A549 (cell line): ENCODE measurements around the gene COX19. TPM values are rescaled to one million over a fixed set of nuclear protein-coding genes. Genes with fewer than 3 reads are reported as not detected.

Experiments
- ATAC-seq, 2 experiments: fragments of 200-7000 bp in 1 of 2; fragments of >200 bp in 1 of 2; cut with Nextera tagmentation in 1 of 2; cut with Tn5 transposase in 1 of 2; 3 replicates each; pipeline versions ENCODE4 v1.8.0 to v1.9.1; 2018 to 2020; ENCODE audit warnings: mild to moderate bottlenecking in 1 of 2, moderate library complexity in 1 of 2
- CTCF ChIA-PET: fragments of 300-600 bp; sonication (Branson Sonifier 250); formaldehyde crosslinking; extraction: SDS; loops from one replicate; lab custom pipeline; 2021; ENCODE audit warnings: antibody characterized with exemption, inconsistent platforms; lab: Yijun Ruan, JAX
- POLR2A ChIA-PET: fragments of 350-600 bp; formaldehyde crosslinking; extraction: SDS; loops from one replicate; lab custom pipeline; 2021; ENCODE audit warnings: antibody characterized with exemption, inconsistent platforms; lab: Yijun Ruan, JAX
- DNase-seq, 2 experiments: peaks; one replicate each; pipeline versions ENCODE4 v3.0.0 to v3.0.0-alpha.2; 2011 to 2016; ENCODE audit warnings: low read depth in 1 of 2, low spot score in 1 of 2
- FAIRE-seq: peaks from 2 replicates; lab custom pipeline; 2011; peaks lifted over from hg19 to GRCh38; lab: Jason Lieb, UNC
- H3K27ac ChIP-seq, 2 experiments: fragments of >200 bp; sonication (Bioruptor Twin); formaldehyde crosslinking; 3 replicates each; pipeline ENCODE4 v1.5.1; 2016 to 2017
- H3K4me1 ChIP-seq: fragments of >200 bp; sonication (Bioruptor Twin); formaldehyde crosslinking; 3 replicates; pipeline ENCODE4 v1.6.1; 2016
- H3K4me2 ChIP-seq: fragments of >200 bp; sonication (Bioruptor Twin); formaldehyde crosslinking; 3 replicates; pipeline ENCODE4 v1.6.1; 2016
- H3K4me3 ChIP-seq: fragments of >200 bp; sonication (Bioruptor Twin); formaldehyde crosslinking; 3 replicates; pipeline ENCODE4 v1.5.1; 2016
- H3K9me3 ChIP-seq: fragments of >200 bp; sonication (Bioruptor Twin); formaldehyde crosslinking; 3 replicates; pipeline ENCODE4 v1.6.1; 2016
- BCL3 ChIP-seq: fragments of >200 bp; sonication (Bioruptor Twin); formaldehyde crosslinking; IDR thresholded peaks from 3 replicates; pipeline ENCODE4 v1.6.1; 2016
- CBX8 ChIP-seq: fragments of 200-600 bp; sonication (generic); IDR thresholded peaks from 2 replicates; pipeline ENCODE4 v1.6.1; 2016
- CTCF ChIP-seq: fragments of >200 bp; sonication (Bioruptor Twin); formaldehyde crosslinking; IDR thresholded peaks from 3 replicates; pipeline ENCODE4 v1.5.1; 2016
- EHF ChIP-seq: fragments of 250-450 bp; sonication (Bioruptor Pico); IDR thresholded peaks from 2 replicates; pipeline ENCODE4 v1.5.0; 2020; ENCODE audit warnings: mild to moderate bottlenecking
- EHMT2 ChIP-seq: fragments of 200-600 bp; sonication (generic); IDR thresholded peaks from 2 replicates; pipeline ENCODE4 v1.6.1; 2016; ENCODE audit warnings: antibody characterized with exemption, low read depth, mild to moderate bottlenecking, moderate library complexity
- ELK1 ChIP-seq: fragments of 150-350 bp; IDR thresholded peaks from 2 replicates; pipeline ENCODE4 v1.6.1; 2014; ENCODE audit warnings: low read depth, mild to moderate bottlenecking, low read length
- GATA3 ChIP-seq: IDR thresholded peaks from 2 replicates; pipeline ENCODE4 v1.6.1; 2012; ENCODE audit warnings: borderline replicate concordance
- HDAC2 ChIP-seq: fragments of 200-600 bp; sonication (generic); IDR thresholded peaks from 2 replicates; pipeline ENCODE4 v1.6.1; 2016
- HES2 ChIP-seq: fragments of >200 bp; sonication (Bioruptor Twin); formaldehyde crosslinking; IDR thresholded peaks from 2 replicates; pipeline ENCODE4 v1.6.1; 2016
- HEYL ChIP-seq: fragments of 250-450 bp; sonication (Bioruptor Pico); IDR thresholded peaks from 2 replicates; pipeline ENCODE4 v1.8.0; 2021; ENCODE audit warnings: mild to moderate bottlenecking, moderate library complexity
- HOXA7 ChIP-seq: fragments of 250-450 bp; sonication (Bioruptor Pico); IDR thresholded peaks from 2 replicates; pipeline ENCODE4 v1.5.0; 2020; ENCODE audit warnings: mild to moderate bottlenecking, moderate library complexity
- HOXB13 ChIP-seq: fragments of 250-450 bp; sonication (Bioruptor Pico); IDR thresholded peaks from 2 replicates; pipeline ENCODE4 v1.5.0; 2020; ENCODE audit warnings: low read depth, mild to moderate bottlenecking, moderate library complexity
- KDM1A ChIP-seq: fragments of 200-600 bp; sonication (generic); IDR thresholded peaks from 2 replicates; pipeline ENCODE4 v1.6.1; 2016; ENCODE audit warnings: low read depth, mild to moderate bottlenecking
- KDM5A ChIP-seq: fragments of 200-600 bp; sonication (generic); IDR thresholded peaks from 2 replicates; pipeline ENCODE4 v1.6.1; 2016; ENCODE audit warnings: antibody characterized with exemption, mild to moderate bottlenecking
- MAX ChIP-seq: IDR thresholded peaks from 2 replicates; pipeline ENCODE4 v1.6.1; 2012
- MAZ ChIP-seq: fragments of 150-350 bp; IDR thresholded peaks from 2 replicates; pipeline ENCODE4 v1.6.1; 2014; ENCODE audit warnings: antibody characterized with exemption, low read depth, low read length, borderline replicate concordance
- NPAS2 ChIP-seq: fragments of 250-450 bp; sonication (Bioruptor Pico); IDR thresholded peaks from 2 replicates; pipeline ENCODE4 v1.8.0; 2022; ENCODE audit warnings: mild to moderate bottlenecking, moderate library complexity, borderline replicate concordance
- POLR2A ChIP-seq: IDR thresholded peaks from 2 replicates; pipeline ENCODE4 v1.6.1; 2012; ENCODE audit warnings: mild to moderate bottlenecking, low read length
- POLR2AphosphoS2 ChIP-seq: conservative IDR thresholded peaks from 2 replicates; pipeline ENCODE4 v1.6.1; 2012; ENCODE audit warnings: low read length, improper control_type of control experiment, inconsistent platforms
- RCOR1 ChIP-seq: fragments of 150-350 bp; IDR thresholded peaks from 2 replicates; pipeline ENCODE4 v1.6.1; 2014; ENCODE audit warnings: antibody characterized with exemption, low read length, low read depth
- RNF2 ChIP-seq: fragments of 200-600 bp; sonication (generic); IDR thresholded peaks from 2 replicates; pipeline ENCODE4 v1.6.1; 2016; ENCODE audit warnings: low read depth, mild to moderate bottlenecking, antibody characterized with exemption, moderate library complexity, borderline replicate concordance
- SMC3 ChIP-seq: fragments of >200 bp; sonication (Bioruptor Twin); formaldehyde crosslinking; IDR thresholded peaks from 3 replicates; pipeline ENCODE4 v1.6.1; 2018; ENCODE audit warnings: inconsistent platforms
- SREBF2 ChIP-seq: fragments of 450-650 bp; IDR thresholded peaks from 2 replicates; pipeline ENCODE4 v1.6.1; 2014; ENCODE audit warnings: mild to moderate bottlenecking, moderate library complexity
- ZNF302 ChIP-seq: fragments of 250-450 bp; sonication (Bioruptor Pico); IDR thresholded peaks from 2 replicates; pipeline ENCODE4 v1.9.0; 2021; ENCODE audit warnings: inconsistent platforms, mild to moderate bottlenecking, moderate library complexity
- WGBS: methylation state at CpG from one replicate; pipeline ENCODE4 v1.1.6; 2017; ENCODE audit errors: missing lambda C conversion rate; 5-methylcytosine and 5-hydroxymethylcytosine counted together
- polyA plus RNA-seq, 4 experiments: library from polyadenylated mRNA; depleted of rRNA in 3 of 4; stranded (reverse); fragments of >200 nt; fragmentation: RNase III in 1 of 4; extraction: RNeasy Plus Mini Kit Qiagen cat#74134 plus additional on column Dnase treatment in 1 of 4; gene quantifications; 2 replicates in 3 of 4; 3 replicates in 1 of 4; pipeline ENCODE4 v1.2.3, GENCODE V29; 2011 to 2017

Gene COX19
- polyA plus RNA-seq, 2 of the 4 experiments (the other 2 are of a cell fraction): 6.2 to 7.6 TPM

GRCh38 chr7:995571-995970 is 20.2 kb upstream of the COX19 start:
- H3K4me1 ChIP-seq: peaks cover 10% of the 10 kb centered on the region
- no peak for DNase-seq
- ChIA-PET CTCF (interaction anchor here (1.0 to 11.3 kb wide), 12 partner anchors 9 to 181 kb away, joined by 3 to 487 read pairs (median 37); partner anchors contain the start of genes COX19, GPER1 and GPR146), POLR2A (no interaction called here)
- ATAC-seq: no peak
- WGBS: 92% methylated on average over 10 of the region's 14 CpGs
- FAIRE-seq: no peak
- no peak for TF ChIP-seq KDM1A
- TF ChIP-seq MAZ: no peak
- TF ChIP-seq KDM5A: no peak
- TF ChIP-seq MAX: no peak
- TF ChIP-seq SMC3: no peak
- no peak for TF ChIP-seq EHMT2
- TF ChIP-seq ELK1: no peak
- TF ChIP-seq GATA3: no peak
- TF ChIP-seq RNF2: no peak
- TF ChIP-seq, all 56 proteins: peak for 0
- H3K9me3 ChIP-seq: no peaks in the 10 kb centered on the region
- no peak overlapping the region for H3K27ac ChIP-seq
- no peak overlapping the region for H3K4me3 ChIP-seq
- no peak overlapping the region for H3K4me2 ChIP-seq

- no peak overlapping the region for H3K4me2 ChIP-seq
- POLR2A ChIA-PET: no interaction called here
- DNase-seq: no peak
- peaks cover 10% of the 10 kb centered on the region for H3K4me1 ChIP-seq
- no peaks in the 10 kb centered on the region for H3K9me3 ChIP-seq
- TF ChIP-seq CBX8 (no peak), RNF2 (no peak), CTCF (no peak), RCOR1 (no peak), ZNF302 (no peak), EHF (CRISPR knock-in tag) (no peak), POLR2A (no peak), EHMT2 (no peak), BCL3 (no peak), HOXB13 (CRISPR knock-in tag) (no peak), POLR2AphosphoS2 (no peak), GATA3 (no peak), HOXA7 (CRISPR knock-in tag) (no peak), MAZ (no peak), SMC3 (no peak), HES2 (no peak), HDAC2 (no peak), NPAS2 (CRISPR knock-in tag) (no peak), HEYL (CRISPR knock-in tag) (no peak), SREBF2 (no peak)
- CTCF ChIA-PET: interaction anchor here (1.1 to 11.3 kb wide), 19 partner anchors 8 to 182 kb away, joined by 3 to 487 read pairs (median 24); partner anchors contain the start of genes COX19, CYP2W1, GPER1 and GPR146
- no peak for FAIRE-seq
- 83% methylated on average over 14 of the region's 28 CpGs for WGBS
- no peak for ATAC-seq
- no peak overlapping the region for H3K4me3 ChIP-seq
- no peak overlapping the region for H3K27ac ChIP-seq
These were observed 19.4 kb upstream of the COX19 start for GRCh38 chr7:994592-995308.
